Choroid plexus epithelial cell (primary cell): Measurements from ENCODE around the gene LAGE3.

Experiments
- DNase-seq: peaks from one replicate; pipeline ENCODE4 v3.0.0-alpha.2; 2010; ENCODE audit warnings: low read depth
- H3K4me3 ChIP-seq: 2 replicates; pipeline ENCODE4 v1.5.1; 2011; ENCODE audit warnings: low read depth, mild to moderate bottlenecking, control low read depth, low read length, moderate library complexity
- TF ChIP-seq, protein P1 (sequence below): conservative IDR thresholded peaks from 2 replicates; pipeline ENCODE4 v1.5.1; 2011; ENCODE audit warnings: low read depth, mild to moderate bottlenecking, control low read depth, inconsistent platforms, low read length, moderate library complexity

LAGE3 gene

DNA sequence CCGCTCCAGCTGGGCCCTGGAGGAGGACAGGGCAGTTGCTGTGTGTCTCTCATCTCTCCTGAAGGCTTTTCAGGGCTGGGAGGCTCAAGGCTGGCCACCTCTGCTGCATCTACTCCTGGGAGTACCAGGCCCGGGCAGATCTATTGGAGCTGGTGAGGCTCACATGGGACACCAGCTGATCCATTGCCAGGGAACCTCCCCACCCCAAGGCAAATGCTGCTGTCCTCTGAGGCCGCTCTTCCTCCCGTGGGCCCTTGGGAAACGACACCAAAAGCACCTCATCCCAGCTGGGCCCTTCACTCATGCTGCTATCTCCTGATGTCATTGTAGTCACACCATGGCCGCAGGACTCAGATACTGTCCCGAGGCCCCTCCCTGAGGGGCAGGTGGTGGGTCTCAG is 3.7 kb upstream of the LAGE3 start:
- TF ChIP-seq, protein P1, sequence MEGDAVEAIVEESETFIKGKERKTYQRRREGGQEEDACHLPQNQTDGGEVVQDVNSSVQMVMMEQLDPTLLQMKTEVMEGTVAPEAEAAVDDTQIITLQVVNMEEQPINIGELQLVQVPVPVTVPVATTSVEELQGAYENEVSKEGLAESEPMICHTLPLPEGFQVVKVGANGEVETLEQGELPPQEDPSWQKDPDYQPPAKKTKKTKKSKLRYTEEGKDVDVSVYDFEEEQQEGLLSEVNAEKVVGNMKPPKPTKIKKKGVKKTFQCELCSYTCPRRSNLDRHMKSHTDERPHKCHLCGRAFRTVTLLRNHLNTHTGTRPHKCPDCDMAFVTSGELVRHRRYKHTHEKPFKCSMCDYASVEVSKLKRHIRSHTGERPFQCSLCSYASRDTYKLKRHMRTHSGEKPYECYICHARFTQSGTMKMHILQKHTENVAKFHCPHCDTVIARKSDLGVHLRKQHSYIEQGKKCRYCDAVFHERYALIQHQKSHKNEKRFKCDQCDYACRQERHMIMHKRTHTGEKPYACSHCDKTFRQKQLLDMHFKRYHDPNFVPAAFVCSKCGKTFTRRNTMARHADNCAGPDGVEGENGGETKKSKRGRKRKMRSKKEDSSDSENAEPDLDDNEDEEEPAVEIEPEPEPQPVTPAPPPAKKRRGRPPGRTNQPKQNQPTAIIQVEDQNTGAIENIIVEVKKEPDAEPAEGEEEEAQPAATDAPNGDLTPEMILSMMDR: no peak
- H3K4me3 ChIP-seq: no peak overlapping the region
- no peak for DNase-seq

DNA sequence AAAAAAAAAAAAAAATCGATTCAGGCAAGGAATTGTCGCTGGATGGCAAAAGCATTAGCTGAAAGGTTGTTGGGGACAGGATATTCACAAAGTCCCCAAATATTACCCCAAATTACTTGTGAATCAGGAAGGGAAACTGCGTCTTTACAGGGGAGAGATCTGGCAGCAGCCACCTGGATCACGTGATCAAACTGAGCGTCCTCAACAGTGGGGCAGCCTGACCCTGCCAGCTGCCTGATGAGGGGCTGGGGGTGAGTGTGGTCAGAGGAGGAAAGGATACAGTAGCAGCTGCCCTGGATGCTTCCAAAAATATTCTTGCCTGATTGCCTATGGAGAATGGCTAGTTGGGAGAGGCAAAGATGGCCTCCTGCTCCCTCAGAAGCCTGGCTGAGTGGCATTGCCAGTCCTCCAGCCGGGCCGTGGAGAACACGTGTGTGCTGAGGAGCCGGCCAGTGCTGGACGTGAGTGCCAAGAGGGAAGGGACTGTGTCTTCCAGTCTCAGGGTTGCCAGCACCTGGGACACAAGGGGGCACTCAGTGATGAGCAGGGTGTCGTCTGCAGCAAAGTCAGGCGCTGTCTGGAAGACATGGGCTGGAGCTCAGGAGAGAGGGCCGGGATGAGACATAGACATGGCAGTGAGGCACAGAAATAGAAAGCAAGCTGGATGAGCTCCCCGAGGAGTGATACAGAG is 3.0 kb upstream of the LAGE3 start:
- TF ChIP-seq, protein P1: no peak
- H3K4me3 ChIP-seq: no peak overlapping the region
- DNase-seq: no peak

DNA sequence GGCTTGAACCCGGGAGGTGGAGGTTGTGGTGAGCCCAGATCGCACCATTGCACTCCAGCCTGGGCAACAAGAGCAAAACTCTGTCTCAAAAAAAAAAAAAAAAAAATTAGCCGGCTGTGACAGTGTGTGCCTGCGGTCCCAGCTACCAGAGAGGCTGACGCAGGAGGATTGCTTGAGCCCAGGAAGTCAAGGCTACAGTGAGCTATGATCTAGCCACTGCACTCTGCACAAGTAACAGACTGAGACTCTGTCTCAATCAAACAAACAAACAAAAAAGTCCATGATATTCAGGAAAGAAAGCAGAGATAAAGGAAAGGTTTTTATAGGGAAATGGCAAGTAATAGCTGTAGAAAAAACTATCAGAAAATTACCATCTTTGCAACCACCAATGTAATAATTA is 2.1 kb upstream of the LAGE3 start:
- TF ChIP-seq, protein P1: no peak
- no peak overlapping the region for H3K4me3 ChIP-seq
- DNase-seq: no peak

DNA sequence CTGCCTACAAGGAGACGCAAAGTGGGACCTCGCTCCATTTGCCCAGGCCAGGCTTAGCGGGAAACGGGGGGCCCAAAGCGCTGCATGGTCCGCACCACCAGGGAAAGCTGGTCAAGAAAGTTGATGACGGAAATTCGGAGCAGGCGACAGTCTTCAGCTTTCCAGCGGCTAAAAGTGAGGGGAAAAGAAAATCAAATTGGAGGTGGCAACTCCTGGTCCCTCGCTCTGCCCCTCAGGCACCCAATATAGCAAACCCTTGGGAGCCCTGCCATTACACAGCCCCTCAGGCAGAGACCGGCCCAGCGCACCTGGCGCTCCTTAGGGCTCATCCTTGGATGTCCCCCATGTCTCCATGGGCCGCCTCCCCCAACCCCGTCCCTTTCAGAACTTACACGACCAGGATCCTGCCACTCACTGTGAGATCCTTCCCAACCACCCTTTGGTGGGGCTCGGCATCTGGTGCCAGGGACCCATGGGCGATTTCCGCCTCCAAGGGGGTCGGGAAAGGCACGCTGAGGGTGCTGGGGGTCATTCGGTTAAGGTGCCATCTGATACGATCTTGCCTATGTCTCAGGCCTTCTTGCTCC is 1.1 kb downstream of the LAGE3 start:
- DNase-seq: no peak
- peak overlapping the region; percentile 62 for H3K4me3 ChIP-seq
- TF ChIP-seq, protein P1: no peak

DNA sequence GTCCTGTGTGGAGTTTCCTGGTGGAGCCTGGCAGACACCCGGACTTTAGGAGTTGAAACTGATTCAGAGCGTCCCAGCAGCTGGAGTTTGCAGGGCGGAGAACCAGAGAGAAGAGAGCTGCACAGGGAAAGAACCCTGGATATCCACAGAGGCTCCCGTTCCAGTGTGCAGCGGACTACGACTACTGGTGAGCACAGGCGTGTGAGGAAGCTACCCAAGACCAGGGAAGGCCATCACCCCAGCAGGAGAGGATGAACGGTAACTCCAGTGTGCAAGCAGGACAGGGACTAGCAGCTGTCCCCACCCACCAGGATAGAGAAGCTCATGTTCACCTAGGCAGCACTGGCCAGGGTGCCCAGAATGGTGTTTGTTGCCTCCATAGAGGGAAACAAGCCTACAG is 2.3 kb downstream of the LAGE3 start:
- TF ChIP-seq, protein P1: no peak
- no peak for DNase-seq
- no peak overlapping the region for H3K4me3 ChIP-seq

DNA sequence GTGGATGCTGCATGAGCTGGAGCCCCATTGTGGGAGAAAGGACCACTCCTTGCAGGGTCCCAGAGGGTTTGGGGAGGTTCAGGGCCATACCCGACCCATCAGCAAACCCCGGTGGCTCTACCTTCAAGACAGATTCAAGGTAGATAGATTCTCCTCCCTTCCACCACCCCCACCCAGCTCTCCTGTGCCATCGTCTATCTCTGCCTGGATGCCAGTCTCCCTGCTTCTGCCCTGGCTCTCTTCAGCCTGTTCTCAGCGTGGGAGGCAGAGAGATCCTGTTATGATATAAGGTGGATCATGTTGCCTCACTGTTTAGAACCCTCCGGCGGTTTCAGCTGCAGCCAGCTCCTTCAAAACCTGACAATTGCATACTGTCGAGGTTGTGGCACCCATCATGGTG is 5.4 kb downstream of the LAGE3 start:
- TF ChIP-seq, protein P1: no peak
- DNase-seq: no peak

More for the DNA sequence above, 5.4 kb downstream of the LAGE3 start:
- H3K4me3 ChIP-seq: no peak overlapping the region
